HG03175 (cell line): Measurements from ENCODE around the gene GRK5.

ENCODE experiments used
- ATAC-seq: cut with Tn5 transposase; IDR thresholded peaks from one replicate; pipeline ENCODE4 v1.9.1; 2021; ENCODE audit warnings: mild to moderate bottlenecking, moderate library complexity; ENCODE audit not compliant: unreplicated experiment

Gene GRK5

DNA sequence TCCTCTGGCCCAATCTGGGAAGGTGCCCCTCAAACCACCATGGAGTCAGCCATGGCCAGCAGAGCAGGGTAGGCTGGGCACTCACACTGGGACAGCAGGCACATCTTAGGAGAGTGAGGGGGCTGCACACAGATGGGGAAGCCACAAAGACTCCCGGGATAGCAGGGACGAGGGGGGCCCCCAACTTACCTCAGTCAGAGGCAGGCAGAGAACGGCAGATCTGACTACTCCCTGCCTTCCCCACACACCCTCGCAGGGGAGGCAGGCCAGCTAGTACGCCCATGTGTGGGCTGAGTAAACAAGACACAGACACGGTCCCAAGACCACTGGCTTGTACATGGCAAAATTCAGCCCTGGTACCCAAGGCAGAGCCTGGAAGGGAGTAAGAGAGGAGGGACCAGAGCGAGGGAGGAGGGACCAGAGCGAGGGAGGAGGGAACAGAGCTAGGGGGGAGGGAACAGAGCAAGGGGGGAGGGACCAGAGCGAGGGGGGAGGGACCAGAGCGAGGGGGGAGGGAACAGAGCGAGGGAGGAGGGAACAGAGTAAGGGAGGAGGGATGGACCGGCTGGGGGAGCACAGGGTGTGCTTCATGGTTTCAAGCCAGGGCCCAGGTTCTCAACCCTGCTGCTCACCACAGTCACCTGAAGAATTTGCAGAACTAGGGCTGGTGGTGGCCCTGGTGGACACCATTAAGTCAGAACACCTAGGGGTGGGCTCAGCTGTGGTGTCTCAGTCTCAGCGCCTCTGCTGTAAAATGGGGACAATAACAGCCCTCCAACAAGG is 261.4 kb downstream of the GRK5 start:
- ATAC-seq: no peak

DNA sequence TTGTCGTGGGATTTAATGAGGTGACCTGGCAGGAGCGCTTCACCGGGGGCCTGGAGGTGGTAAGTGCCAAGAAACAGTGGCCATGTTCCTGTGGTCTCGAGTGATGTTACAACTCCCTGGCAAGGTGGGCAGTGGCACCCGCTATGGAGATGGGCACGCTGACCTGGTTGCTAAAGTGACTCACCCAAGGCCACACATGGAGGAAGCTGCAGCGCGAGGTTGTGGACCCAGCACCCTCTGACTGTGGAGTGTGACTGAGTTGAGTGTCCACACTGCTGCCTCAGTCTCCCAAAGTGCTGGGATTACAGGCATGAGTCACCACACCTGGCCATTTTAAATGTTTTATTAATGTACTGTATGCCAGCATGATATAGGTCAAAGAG is 261.9 kb downstream of the GRK5 start:
- no peak for ATAC-seq

DNA sequence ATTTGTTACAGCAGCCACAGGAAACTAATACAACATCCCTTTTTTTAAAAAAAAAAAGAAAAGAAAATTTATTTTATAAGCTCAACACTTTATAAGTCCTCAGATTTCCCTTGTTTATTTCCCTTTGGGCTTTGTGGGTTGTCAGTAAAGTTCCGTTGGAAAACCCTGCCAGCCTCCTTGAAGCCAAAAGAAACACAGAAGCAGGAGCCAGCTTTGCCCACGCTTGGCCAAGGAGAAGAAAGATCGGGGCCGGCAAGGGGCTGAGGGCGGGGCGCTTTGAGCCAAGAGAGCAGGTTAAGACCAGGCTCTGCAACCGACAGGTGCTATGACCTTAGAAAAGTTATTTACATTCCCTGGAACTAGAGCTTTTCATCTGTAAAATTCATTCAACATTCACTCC is 262.5 kb downstream of the GRK5 start:
- no peak for ATAC-seq

DNA sequence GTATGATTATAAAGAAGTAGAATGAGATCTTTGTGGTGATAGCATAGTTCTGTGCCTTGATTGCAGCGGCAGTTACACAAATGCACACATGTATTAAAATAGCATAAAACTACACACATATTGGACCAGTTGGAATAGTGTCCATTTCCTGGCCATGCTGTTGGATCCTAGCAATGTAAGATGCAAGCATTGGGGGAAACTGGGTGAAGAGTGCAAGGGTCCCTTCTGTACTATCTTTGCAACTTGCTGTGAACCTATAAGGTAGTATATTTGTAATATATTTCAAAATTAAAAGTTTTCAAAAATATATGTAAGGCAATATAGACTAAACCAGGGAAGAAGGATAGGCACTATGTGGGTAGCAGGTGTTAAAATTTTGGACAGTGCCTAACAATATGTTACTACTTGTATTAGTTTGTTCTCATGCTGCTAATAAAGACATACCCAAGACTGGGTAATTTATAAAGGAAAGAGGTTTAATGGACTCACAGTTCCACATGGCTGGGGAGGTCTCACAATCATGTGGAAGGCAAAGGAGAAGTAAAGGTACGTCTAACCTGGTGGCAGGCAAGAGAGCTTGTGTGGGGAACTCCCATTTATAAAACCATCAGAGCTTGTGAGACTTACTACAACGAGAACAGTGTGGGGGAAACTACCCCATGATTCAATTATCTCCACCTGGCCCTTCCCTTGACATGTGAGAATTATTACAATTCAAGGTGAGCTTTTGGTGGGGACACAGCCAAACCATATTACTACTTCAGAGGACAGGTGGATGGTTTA is 263.7 kb downstream of the GRK5 start:
- no peak for ATAC-seq

DNA sequence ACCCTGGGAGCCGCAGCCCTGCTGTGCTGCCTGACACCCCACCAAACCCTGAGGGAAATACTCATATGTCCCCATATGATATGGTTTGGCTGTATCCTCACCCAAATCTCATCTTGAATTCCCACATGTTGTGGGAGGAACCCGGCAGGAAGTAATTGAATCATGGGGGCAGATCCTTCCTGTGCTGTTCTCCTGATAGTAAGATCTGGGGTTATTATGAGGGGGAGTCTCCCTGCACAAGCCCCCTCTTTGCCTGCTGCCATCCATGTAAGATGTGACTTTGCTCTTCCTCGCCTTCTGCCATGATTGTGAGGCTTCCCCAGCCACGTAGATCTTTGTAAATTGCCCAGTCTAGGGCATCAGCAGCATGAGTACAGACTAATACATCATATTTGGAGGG is 266.4 kb downstream of the GRK5 start:
- ATAC-seq: no peak

DNA sequence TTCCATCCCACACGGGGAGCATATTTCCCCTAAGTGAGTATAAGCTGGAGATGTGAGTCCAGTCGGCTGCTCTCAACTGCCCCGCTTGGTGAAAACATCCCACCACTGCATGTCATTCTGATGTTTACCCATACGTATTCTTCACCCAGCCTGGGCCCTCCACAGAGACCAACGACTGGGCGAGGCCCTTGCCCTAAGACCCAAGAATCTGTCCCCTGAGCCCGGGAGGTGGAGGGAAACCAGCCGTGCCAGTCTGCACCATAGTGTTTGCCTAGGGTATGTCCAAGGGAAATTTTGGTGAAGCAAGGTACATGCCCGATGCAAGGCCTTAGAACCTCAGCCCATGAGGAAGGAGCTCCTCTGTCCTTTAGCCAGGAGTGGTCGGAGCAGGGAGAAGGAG is 267.2 kb downstream of the GRK5 start:
- ATAC-seq: no peak

DNA sequence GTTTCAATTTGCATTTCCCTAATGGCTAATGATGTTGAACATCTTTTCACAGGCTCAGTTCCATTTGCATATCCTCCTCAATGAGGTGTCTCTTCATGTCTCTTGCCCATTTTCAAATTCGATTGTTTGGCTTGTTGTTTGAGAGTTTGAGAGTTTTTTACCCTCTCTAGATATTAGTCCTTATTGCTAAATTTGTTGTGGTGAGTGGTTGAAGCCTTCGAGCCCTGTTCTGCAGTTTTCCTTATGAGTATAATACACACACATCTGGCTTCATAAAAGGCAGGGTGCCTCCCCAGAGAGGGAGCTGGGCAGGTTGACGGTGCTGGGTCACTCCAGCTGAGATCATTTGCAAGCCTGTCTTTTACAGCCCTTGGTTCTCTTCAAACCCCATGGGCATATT is 270.1 kb downstream of the GRK5 start:
- ATAC-seq: peak; percentile 46

DNA sequence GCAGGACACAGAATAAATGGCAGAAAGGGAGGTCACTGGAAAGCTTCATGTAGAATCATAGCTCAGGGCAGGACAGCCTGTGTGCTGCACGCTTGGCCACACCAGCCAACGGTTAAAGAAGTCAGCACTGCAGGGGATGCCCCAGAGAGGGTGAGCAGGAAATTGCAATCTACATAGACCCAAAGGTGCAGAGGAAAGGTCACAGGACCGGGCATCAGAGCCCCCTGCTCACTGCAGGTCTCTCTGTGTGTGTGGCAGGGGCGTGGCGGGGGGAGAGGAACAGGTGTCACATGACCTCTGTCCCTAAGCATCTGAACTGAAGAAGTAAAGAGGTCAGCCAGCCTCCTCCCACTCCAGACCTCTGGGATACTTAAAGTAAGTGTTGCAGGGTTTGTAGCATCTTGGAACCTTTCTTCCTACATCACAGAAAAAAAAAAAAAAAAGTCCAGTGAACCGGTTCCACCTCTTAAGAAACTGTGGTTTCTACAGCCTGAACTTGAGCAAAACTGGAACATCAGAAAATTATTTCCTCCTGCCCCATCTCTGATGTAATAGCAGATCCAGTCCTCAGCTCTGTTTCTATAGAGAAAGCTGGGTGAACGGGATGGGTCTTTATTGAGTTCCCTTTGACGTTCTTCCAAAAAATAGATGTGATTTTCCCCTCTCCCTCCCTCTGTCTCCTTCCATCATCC is 270.9 kb downstream of the GRK5 start:
- peak; percentile 88 for ATAC-seq

DNA sequence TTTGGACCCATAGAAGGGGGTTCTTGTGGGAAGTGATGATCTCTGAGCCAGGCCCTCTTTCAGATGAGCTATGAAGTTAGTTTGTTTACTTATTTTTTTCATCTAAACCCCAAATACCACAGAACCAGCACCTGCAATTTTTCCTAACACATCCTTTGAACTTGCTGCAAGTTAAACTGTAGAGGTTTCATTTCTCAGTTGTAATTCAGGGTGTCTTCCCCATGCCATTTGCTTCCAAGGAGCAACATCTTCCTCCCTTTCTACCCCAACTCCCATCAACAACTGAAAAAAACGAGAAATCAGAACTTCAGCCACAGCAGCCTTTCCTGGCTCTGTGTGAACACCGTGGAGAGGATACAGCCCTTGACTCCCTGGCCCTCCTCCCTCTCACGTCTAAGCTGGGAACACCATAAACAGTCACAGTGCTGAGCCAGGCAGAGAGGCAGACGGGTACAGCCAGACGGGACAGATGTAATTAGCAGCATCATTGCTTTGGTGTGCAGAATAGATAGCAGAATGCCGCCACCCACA is 271.5 kb downstream of the GRK5 start:
- peak; percentile 21 for ATAC-seq

DNA sequence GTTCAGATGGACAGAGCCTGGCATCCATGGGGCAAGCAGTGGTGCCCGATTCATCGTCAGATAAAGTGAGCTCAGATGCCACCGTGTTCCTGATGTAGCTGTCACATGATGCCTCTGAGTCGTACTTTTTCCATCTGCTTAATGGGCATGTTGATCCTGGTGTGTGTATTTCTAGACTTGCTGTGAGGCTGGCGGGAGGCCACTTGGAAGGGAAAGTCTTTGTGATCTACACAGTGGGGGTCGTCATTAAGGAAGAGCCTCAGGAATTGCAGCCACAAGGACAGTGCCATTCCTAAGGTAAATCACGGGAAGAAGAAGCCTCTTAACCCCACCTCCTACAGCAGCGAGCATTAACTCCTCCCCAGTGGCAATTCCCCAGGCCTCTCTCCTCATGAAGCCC is 272.2 kb downstream of the GRK5 start:
- ATAC-seq: no peak

DNA sequence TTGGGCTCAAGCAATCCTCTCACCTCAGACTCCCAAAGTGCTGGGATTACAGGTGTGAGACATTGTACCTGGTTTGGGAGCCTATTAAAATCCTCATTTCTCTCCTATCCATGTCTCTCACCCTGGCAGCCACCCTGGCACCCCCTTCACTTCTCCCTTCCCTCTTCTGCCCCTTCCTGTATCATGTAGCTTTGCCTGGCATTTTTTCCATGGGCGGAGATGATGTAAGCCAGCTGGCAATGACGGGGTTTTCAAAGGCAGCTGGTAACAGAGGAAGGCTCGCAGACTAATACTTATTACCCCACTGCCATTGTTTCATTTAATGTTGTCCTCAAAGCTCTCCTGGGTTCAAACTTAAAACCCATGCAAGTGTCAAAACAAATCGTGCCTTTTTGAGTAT is 273.3 kb downstream of the GRK5 start:
- ATAC-seq: no peak

DNA sequence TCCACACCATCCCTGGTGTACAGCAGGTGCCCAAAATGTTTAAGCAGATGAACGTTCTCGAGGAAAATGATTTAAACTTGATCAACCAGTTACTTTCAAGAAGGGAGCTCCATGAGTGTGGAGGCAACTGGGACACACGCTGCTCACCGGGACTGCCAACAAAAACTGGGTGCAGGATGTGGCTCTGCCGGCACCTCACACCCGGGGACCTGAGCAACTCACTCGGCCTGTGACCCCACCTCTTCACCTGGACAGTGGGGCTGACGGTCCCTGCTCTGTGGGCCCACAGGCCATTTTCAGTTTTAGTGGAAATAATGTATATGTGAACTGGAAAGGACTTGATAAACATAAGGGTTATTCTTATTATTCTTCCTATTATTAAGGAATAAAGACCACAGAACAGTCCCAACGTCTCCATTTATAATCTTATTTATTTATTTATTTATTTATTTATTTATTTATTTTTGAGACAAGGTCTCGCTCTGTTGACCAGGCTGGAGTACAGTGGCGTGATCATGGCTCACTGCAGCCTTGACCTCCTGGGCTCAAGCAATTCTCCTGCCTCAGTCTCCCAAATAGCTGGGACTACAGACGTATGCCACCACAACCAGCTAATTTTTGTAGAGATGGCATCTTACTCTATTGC is 274.5 kb downstream of the GRK5 start:
- no peak for ATAC-seq

DNA sequence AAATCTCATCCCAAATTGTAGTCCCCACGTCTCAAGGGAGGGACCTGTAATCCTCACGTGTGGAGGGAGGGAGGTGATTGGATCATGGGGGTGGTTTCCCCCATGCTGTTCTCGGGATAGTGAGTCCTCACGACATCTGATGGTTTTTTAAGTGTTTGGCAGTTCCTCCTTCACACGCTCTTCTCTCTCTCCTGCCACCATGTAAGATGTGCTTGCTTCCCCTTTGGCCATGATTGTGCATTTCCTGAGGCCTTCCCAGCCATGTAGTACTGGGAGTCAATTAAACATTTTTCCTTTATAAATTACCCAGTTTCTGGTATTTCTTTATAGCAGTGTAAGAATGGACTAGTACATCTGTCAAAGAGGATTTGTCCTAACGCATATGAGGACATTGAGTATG is 275.6 kb downstream of the GRK5 start:
- no peak for ATAC-seq

DNA sequence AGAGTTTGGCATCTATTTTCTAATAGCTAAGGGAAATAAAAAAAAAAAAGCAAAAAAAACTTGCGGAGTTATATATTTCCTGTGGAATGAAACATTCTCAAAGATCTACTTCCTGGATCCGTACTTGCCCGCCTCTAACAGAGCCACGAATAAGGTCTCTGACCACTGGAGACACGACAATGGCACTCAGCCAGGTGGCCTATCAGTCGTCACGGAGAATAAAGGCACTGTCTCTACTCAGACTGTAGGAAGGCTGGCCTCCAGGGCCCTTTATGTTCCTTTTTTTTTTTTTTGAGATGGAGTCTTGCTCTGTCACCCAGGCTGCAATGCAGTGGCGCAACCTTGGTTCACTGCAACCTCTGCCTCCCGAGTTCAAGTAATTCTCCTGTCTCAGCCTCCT is 276.5 kb downstream of the GRK5 start:
- no peak for ATAC-seq

DNA sequence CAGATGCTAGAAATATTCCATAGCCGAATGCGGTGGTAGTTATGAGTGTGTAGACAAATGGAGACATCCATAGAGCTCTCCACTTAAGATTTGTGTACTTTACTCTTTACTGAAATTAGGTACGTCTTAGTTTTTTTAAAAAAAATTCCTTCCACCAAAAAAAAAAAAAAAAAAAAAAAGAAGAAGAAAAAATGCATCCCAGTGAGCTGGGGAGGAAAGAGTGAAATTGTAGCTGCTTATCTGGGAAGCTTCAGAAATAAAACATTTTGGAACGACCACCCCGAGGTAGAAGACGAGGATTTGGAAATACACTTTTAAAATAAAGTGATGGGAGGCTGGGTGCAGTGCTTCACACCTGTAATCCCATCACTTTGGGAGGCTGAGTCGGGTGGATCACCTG is 281.3 kb downstream of the GRK5 start:
- ATAC-seq: no peak

DNA sequence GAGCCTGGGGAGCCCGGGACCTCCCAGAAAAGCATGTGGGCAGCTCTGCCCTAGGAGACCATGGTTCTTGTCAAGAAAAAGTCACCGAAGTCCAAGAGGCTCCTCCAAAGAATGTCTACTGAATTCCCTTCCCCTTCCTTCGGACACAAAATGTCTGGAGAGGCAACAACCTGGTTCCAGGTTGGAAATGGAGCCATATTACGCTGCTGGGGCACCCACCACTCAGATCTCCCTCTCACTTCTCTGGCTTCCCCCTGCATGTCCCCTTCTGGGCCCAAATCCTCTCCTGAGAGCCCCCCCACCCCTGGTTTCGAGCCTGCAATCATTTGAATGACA is 282.6 kb downstream of the GRK5 start:
- ATAC-seq: no peak

DNA sequence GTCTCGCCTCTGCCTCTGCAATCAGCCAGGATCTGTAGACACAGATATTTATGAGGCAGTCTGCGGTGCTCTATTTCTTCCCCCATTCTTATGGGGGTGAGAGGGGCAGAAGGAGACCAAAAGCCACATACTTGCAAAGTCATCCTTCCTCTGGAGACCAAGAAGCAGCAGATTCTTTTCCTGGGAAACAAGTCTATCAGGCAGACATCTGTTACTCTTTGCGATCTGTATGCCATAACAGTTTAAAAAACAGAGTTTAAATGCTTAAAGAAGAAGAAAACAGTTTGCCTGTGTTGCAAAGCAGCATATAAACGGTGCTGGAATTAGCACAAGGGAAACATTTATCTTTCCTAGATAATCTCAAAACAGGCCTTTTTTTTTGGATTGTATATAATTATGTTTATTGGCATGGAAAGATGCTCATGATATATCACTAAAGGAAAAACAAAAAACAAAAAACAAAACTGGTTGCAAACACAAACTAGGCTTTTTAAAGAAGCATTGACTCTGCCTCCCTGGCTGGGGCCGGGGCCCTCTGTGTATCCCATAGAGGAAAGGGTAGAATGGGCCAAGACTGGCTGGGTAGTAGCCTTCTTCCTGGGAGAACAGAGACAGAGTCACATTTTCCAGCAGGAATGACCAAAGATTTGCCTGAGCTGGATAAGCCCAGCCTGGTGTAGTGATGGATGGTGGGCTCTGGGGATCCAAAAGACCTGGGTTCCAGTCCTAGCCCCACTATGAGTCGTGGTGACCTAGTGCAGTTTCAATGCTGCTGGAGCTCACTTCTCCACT is 284.8 kb downstream of the GRK5 start:
- ATAC-seq: no peak

DNA sequence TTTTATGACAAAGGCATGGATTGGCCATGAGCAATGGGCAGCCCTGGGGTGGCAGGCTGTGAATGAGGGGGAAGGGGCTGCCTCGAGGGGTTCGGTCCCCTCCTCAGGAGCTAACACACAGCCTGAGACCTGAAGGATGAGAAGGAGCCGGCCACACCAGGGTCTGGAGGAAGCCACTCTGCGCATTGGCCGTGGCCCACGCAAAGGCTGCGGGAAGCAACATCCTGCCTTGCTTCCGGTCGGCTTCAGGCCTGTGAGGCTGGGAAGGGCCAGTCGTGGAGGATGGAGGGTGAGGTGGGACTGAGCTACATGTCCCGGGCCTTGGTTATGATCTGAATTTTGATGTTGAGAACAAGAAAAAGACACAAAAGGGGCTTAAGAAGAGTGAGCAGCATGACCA is 285.8 kb downstream of the GRK5 start:
- no peak for ATAC-seq

DNA sequence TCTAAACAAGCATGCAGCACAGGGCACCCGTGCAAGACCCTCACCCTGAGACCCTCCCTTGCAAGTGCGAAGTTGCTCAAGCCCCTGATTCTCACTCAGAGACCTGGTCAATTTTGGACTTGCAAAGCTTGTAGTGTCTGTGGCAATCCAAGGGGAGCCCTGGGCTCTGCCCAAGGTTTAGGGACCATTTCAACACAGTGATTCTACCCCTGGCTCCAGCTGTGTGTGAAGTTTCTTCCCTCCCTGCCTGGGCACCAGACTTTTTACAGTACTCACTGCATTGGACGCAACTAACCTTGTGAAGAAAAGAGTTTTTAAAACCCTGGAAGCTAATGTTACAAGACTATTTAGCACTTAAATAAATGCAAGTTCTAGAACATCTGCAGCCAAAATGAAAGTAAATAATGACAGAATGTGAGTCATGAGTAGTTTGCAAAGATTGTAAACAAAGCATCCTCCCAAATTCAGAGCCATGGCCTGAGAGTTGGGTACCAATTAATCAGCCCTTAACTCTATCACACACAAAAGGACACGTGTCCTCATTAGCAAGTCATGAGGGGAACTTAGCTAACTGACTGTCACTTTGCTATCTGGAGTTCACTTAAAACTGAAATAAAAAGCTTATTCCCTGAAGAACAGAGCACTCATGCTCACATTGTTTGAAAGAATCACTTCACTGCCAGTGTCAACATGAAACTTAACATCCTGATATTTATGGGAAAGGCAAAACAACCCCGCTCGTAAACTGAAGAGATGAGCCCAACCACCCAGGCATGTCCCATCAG is 287.1 kb downstream of the GRK5 start:
- no peak for ATAC-seq

DNA sequence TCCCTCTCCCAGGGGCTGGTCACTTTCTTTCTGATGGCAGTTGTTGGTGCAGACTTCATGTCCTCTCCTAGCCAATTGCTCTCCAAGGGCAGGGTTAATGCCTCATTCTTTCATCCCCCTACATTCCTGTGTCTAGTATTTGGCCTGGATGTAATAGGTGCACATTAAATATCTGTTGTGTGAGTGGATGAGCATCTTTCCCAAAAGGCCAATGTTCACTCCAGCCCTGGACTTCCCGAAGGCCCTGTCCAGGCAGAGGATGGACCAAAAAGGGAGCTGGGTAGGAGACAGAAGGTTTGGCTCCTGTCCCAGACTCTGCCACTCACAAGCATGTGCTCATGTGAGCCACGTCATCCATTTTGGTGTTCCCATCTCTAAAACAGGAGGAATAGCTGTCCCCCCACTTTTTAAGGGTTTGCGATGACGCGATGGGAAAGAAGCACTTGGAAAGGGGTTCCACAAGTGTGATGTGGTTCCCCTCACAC is 287.7 kb downstream of the GRK5 start:
- no peak for ATAC-seq
